Measurements from ENCODE around the gene KRT79. TPM values are rescaled to one million over a fixed set of nuclear protein-coding genes. Genes with fewer than 3 reads are reported as not detected.

The KRT79 gene
- total and polyA plus RNA-seq, 4 donors, result not detected

DNA sequence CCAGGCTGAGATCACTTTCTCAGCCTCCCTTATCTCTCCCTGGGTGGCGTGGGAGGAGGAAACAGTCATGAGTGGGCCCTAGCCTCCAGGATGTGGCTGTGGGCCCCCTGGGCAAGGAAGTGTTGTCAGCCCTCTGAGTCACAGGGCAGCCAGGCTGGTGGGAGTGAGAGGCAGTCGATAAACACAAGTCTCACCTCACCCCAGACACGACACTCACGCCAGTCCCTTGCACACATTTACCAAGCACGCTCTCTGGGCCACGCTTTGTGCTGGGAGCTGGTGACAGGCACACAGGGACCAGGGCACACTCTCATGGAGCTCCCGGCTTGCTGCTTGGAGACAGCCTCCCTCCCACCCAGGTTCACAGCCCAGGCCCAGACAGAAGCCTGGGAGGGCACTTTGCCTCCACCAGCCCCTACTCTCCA is 1.9 kb upstream of the KRT79 start:
- no peaks in the 10 kb centered on the region for H3K36me3 ChIP-seq (ENCODE audit: control insufficient read depth in 4 of 4, insufficient read depth in 3 of 4, low read depth in 1 of 4, low read length in 3 of 4)
- peaks cover 0 to 3% (median 0%) of the 10 kb centered on the region in 4 donors for H3K27me3 ChIP-seq (ENCODE audit: control insufficient read depth in 4 of 4, insufficient read depth in 4 of 4, low read length in 3 of 4)
- no peaks in the 10 kb centered on the region for H3K4me1 ChIP-seq (ENCODE audit: control insufficient read depth in 4 of 4, insufficient read depth in 4 of 4, low read length in 3 of 4)
- no peak overlapping the region for H3K27ac ChIP-seq (ENCODE audit: low read depth in 1 of 2, low read length in 2 of 2)
- no peak overlapping the region for H3K9ac ChIP-seq (ENCODE audit: low read depth in 1 of 2, low read length in 2 of 2)
- no peaks in the 10 kb centered on the region for H3K9me3 ChIP-seq (ENCODE audit: control insufficient read depth in 4 of 4, low read length in 3 of 4)
- no peak for DNase-seq (ENCODE audit: low spot score)
- 79% methylated on average over 7 of the region's 7 CpGs for WGBS
- H3K4me3 ChIP-seq (ENCODE audit: low read depth in 1 of 3, low read length in 3 of 3), result no peak overlapping the region
- no peak for TF ChIP-seq YY1 (IDR thresholded peaks at IDR 0.05)
- no peak for TF ChIP-seq HNF4A (conservative IDR thresholded peaks at IDR 0.05)
- no peak for TF ChIP-seq EGR1 (IDR thresholded peaks at IDR 0.05; ENCODE audit: low read depth in 2 of 2)
- no peak for TF ChIP-seq NR2F2 (IDR thresholded peaks at IDR 0.05)
- TF ChIP-seq SP1 (IDR thresholded peaks at IDR 0.05), result no peak
- no peak for TF ChIP-seq HNF4G (IDR thresholded peaks at IDR 0.05)
- no peak for TF ChIP-seq RAD21 (IDR thresholded peaks at IDR 0.05)
- no peak for TF ChIP-seq FOXA1 (IDR thresholded peaks at IDR 0.05)
- TF ChIP-seq JUND (IDR thresholded peaks at IDR 0.05), result no peak
- TF ChIP-seq FOXA2 (IDR thresholded peaks at IDR 0.05), result no peak
- no peak for TF ChIP-seq RXRA (IDR thresholded peaks at IDR 0.05)

GRCh38 chr12:52835271-52836041 is 1.3 kb upstream of the KRT79 start:
- no peak overlapping the region for H3K4me3 ChIP-seq (ENCODE audit: low read depth in 1 of 3, low read length in 3 of 3)
- no peak for TF ChIP-seq GABPA (IDR thresholded peaks at IDR 0.05 in 1 of 2, conservative IDR thresholded peaks at IDR 0.05 in 1 of 2)

DNA sequence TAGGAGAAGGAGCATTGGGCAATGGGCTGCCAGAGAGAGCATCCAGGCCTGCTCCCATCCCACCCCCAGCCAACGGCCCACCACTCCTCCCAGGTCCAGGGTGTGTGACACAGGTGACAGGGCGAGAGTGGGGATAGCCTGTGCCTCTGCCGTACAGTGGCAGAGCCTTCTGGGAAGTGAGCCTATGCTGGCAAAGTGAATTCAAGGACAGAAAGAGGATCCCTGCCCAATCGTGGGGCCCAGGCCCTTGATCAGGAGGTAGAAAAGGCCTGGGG is 553 bp upstream of the KRT79 start:
- H3K4me3 ChIP-seq (ENCODE audit: low read depth in 1 of 3, low read length in 3 of 3), result no peak overlapping the region
- H3K4me1 ChIP-seq (ENCODE audit: control insufficient read depth in 4 of 4, insufficient read depth in 4 of 4, low read length in 3 of 4), result no peaks in the 10 kb centered on the region
- H3K9ac ChIP-seq (ENCODE audit: low read depth in 1 of 2, low read length in 2 of 2), result no peak overlapping the region
- H3K9me3 ChIP-seq (ENCODE audit: control insufficient read depth in 4 of 4, low read length in 3 of 4), result no peaks in the 10 kb centered on the region
- H3K27me3 ChIP-seq (ENCODE audit: control insufficient read depth in 4 of 4, insufficient read depth in 4 of 4, low read length in 3 of 4), result peaks cover 0 to 3% (median 0%) of the 10 kb centered on the region in 4 donors
- no peak for TF ChIP-seq RXRA (IDR thresholded peaks at IDR 0.05)
- TF ChIP-seq YY1 (IDR thresholded peaks at IDR 0.05), result no peak
- TF ChIP-seq EGR1 (IDR thresholded peaks at IDR 0.05; ENCODE audit: low read depth in 2 of 2), result no peak
- TF ChIP-seq HNF4A (conservative IDR thresholded peaks at IDR 0.05), result no peak
- TF ChIP-seq FOXA1 (IDR thresholded peaks at IDR 0.05), result no peak
- TF ChIP-seq FOXA2 (IDR thresholded peaks at IDR 0.05), result no peak
- no peak for TF ChIP-seq HNF4G (IDR thresholded peaks at IDR 0.05)
- no peak for TF ChIP-seq TAF1 (conservative IDR thresholded peaks at IDR 0.05)
- TF ChIP-seq, protein P1, sequence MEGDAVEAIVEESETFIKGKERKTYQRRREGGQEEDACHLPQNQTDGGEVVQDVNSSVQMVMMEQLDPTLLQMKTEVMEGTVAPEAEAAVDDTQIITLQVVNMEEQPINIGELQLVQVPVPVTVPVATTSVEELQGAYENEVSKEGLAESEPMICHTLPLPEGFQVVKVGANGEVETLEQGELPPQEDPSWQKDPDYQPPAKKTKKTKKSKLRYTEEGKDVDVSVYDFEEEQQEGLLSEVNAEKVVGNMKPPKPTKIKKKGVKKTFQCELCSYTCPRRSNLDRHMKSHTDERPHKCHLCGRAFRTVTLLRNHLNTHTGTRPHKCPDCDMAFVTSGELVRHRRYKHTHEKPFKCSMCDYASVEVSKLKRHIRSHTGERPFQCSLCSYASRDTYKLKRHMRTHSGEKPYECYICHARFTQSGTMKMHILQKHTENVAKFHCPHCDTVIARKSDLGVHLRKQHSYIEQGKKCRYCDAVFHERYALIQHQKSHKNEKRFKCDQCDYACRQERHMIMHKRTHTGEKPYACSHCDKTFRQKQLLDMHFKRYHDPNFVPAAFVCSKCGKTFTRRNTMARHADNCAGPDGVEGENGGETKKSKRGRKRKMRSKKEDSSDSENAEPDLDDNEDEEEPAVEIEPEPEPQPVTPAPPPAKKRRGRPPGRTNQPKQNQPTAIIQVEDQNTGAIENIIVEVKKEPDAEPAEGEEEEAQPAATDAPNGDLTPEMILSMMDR (IDR thresholded peaks at IDR 0.05; ENCODE audit: low read depth, low read length, missing input control), result no peak
- WGBS, result 66% methylated on average over 4 of the region's 4 CpGs
- H3K36me3 ChIP-seq (ENCODE audit: control insufficient read depth in 4 of 4, insufficient read depth in 3 of 4, low read depth in 1 of 4, low read length in 3 of 4), result no peaks in the 10 kb centered on the region
- DNase-seq (ENCODE audit: low spot score), result no peak
- no peak overlapping the region for H3K27ac ChIP-seq (ENCODE audit: low read depth in 1 of 2, low read length in 2 of 2)

More at GRCh38 chr12:52835271-52836041, 1.3 kb upstream of the KRT79 start:
- no peak for DNase-seq (ENCODE audit: low spot score)
- Histone ChIP-seq H3K4me1 (ENCODE audit: control insufficient read depth in 4 of 4, insufficient read depth in 4 of 4, low read length in 3 of 4) (no peaks in the 10 kb centered on the region), H3K27ac (ENCODE audit: low read depth in 1 of 2, low read length in 2 of 2) (no peak overlapping the region), H3K9me3 (ENCODE audit: control insufficient read depth in 4 of 4, low read length in 3 of 4) (no peaks in the 10 kb centered on the region), H3K9ac (ENCODE audit: low read depth in 1 of 2, low read length in 2 of 2) (no peak overlapping the region), H3K27me3 (ENCODE audit: control insufficient read depth in 4 of 4, insufficient read depth in 4 of 4, low read length in 3 of 4) (peaks cover 0 to 3% (median 0%) of the 10 kb centered on the region in 4 donors), H3K36me3 (ENCODE audit: control insufficient read depth in 4 of 4, insufficient read depth in 3 of 4, low read depth in 1 of 4, low read length in 3 of 4) (no peaks in the 10 kb centered on the region)
- WGBS, result 85% methylated on average over 15 of the region's 15 CpGs
